ENCODE measurements around the gene DCDC1. TPM values are rescaled to one million over a fixed set of nuclear protein-coding genes. Genes with fewer than 3 reads are reported as not detected.

DCDC1 gene
- total RNA-seq, 1 experiment from 2014 or later, result 0.22 TPM

- no peak for TF ChIP-seq ESRRA (CRISPR knock-in tag; IDR thresholded peaks at IDR 0.05; ENCODE audit: borderline replicate concordance)
- TF ChIP-seq JUN (CRISPR knock-in tag; IDR thresholded peaks at IDR 0.05), result no peak
- no peak for TF ChIP-seq ZNF512 (CRISPR knock-in tag; IDR thresholded peaks at IDR 0.05; ENCODE audit: borderline replicate concordance)
- no peak for TF ChIP-seq FOXK1 (CRISPR knock-in tag; IDR thresholded peaks at IDR 0.05)
- TF ChIP-seq FOXP4 (CRISPR knock-in tag; IDR thresholded peaks at IDR 0.05), result no peak
- TF ChIP-seq MXD4 (CRISPR knock-in tag; IDR thresholded peaks at IDR 0.05; ENCODE audit: borderline replicate concordance), result no peak
- TF ChIP-seq NR1H2 (CRISPR knock-in tag; IDR thresholded peaks at IDR 0.05), result no peak
- no peak for TF ChIP-seq ZBTB21 (CRISPR knock-in tag; IDR thresholded peaks at IDR 0.05; ENCODE audit: borderline replicate concordance)
- TF ChIP-seq NR3C1 (CRISPR knock-in tag; conservative IDR thresholded peaks at IDR 0.05; ENCODE audit: low read depth), result no peak
- no peak for TF ChIP-seq ZNF263 (CRISPR knock-in tag; IDR thresholded peaks at IDR 0.05; ENCODE audit: low read depth)
- no peak for TF ChIP-seq TP53 (CRISPR knock-in tag; IDR thresholded peaks at IDR 0.05)
- ATAC-seq (no peak), DNase-seq (ENCODE audit: low spot score) (no peak)
- Mint-ChIP-seq H3K4me3 (no peak overlapping the region), H3K27ac (no peak overlapping the region), H3K9me3 (no peaks in the 10 kb centered on the region), H3K36me3 (no peaks in the 10 kb centered on the region), H3K4me1 (peaks cover 55% of the 10 kb centered on the region), H3K27me3 (ENCODE audit: low read depth) (no peaks in the 10 kb centered on the region)
- POLR2A ChIA-PET, result no interaction called here
- CTCF ChIA-PET, result interaction anchor here (1.3 to 1.5 kb wide), 2 partner anchors 21 to 137 kb away, joined by 3 to 9 read pairs; no protein-coding TSS in a partner anchor
Measured at GRCh38 chr11:31243706-31244105, 125.8 kb downstream of the DCDC1 start.

GRCh38 chr11:31240340-31240904 lies 129.1 kb downstream of the DCDC1 start:
- H3K4me1 Mint-ChIP-seq, result peaks cover 54% of the 10 kb centered on the region
- CTCF ChIA-PET, result interaction anchor here (0.5 to 4.9 kb wide), 12 partner anchors 7 to 718 kb away, joined by 3 to 46 read pairs (median 5); no protein-coding TSS in a partner anchor
- H3K9me3 Mint-ChIP-seq, result no peaks in the 10 kb centered on the region
- H3K27me3 Mint-ChIP-seq (ENCODE audit: low read depth), result no peaks in the 10 kb centered on the region
- POLR2A ChIA-PET, result no interaction called here
- H3K36me3 Mint-ChIP-seq, result no peaks in the 10 kb centered on the region
- no peak overlapping the region for H3K4me3 Mint-ChIP-seq
- 0 out of 2 replicates have a peak overlapping the region, but pooled peaks have one; percentile 38 for H3K27ac Mint-ChIP-seq
- ATAC-seq, result peak; percentile 87
- 0 out of 2 replicates have a peak, but pooled peaks have one; percentile 37 for TF ChIP-seq CTCF (IDR thresholded peaks at IDR 0.05)
- no peak for TF ChIP-seq ETV6 (CRISPR knock-in tag; IDR thresholded peaks at IDR 0.05)
- peak; percentile 39 for DNase-seq (ENCODE audit: low spot score)

- Mint-ChIP-seq H3K4me3 (peak overlapping the region; percentile 42), H3K27ac (peak overlapping the region; percentile 75), H3K27me3 (ENCODE audit: low read depth) (no peaks in the 10 kb centered on the region), H3K9me3 (no peaks in the 10 kb centered on the region), H3K4me1 (peaks cover 49% of the 10 kb centered on the region), H3K36me3 (no peaks in the 10 kb centered on the region)
- ChIA-PET CTCF (interaction anchor here (0.6 to 4.9 kb wide), 11 partner anchors 11 to 937 kb away, joined by 3 to 46 read pairs (median 4); no protein-coding TSS in a partner anchor), POLR2A (interaction anchor here (0.5 kb wide), 1 partner anchor 495 kb away, joined by 4 read pairs; no protein-coding TSS in a partner anchor)
- ATAC-seq (peak; percentile 79), DNase-seq (ENCODE audit: low spot score) (peak; percentile 17)
- TF ChIP-seq RORB (CRISPR knock-in tag; IDR thresholded peaks at IDR 0.05) (no peak), TEAD1 (CRISPR knock-in tag; IDR thresholded peaks at IDR 0.05) (peak; percentile 66; the same call in 1 of the 2 replicates)
Measured at GRCh38 chr11:31237819-31238760, 131.4 kb downstream of the DCDC1 start.

Measured in WTC11 (cell line).